Uterus (tissue), 4 donors: ENCODE data around the gene EMP3. TPM values are rescaled to one million over a fixed set of nuclear protein-coding genes. Genes with fewer than 3 reads are reported as not detected.

Source experiments
- DNase-seq, 2 donors: peaks; one replicate each; pipeline ENCODE4 v3.0.0-alpha.2; 2019 to 2020
- H3K27ac ChIP-seq, 2 donors: fragments of 200-600 bp; sonication (generic); 1 replicate in 1 of 2; 2 replicates in 1 of 2; pipeline ENCODE4 v1.5.1; 2016 to 2018
- H3K27me3 ChIP-seq, 2 donors: fragments of 200-600 bp; sonication (generic); one replicate each; pipeline ENCODE4 v1.5.1; 2018 to 2019; ENCODE audit warnings: control low read depth in 1 of 2
- H3K36me3 ChIP-seq, 2 donors: fragments of 200-600 bp; sonication (generic); one replicate each; pipeline ENCODE4 v1.5.1; 2019; ENCODE audit warnings: control low read depth in 1 of 2
- H3K4me1 ChIP-seq, 2 donors: fragments of 200-600 bp; sonication (generic); one replicate each; pipeline ENCODE4 v1.5.1; 2018 to 2019; ENCODE audit warnings: control low read depth in 1 of 2
- H3K4me3 ChIP-seq, 2 donors: fragments of 200-600 bp; sonication (generic); 1 replicate in 1 of 2; 2 replicates in 1 of 2; pipeline ENCODE4 v1.5.1; 2018 to 2019; ENCODE audit warnings: mild to moderate bottlenecking in 1 of 2
- H3K9me3 ChIP-seq, 2 donors: fragments of 200-600 bp; sonication (generic); one replicate each; pipeline ENCODE4 v1.5.1; 2019; ENCODE audit warnings: control low read depth in 1 of 2
- POLR2A ChIP-seq, 2 donors: fragments of 450-650 bp; IDR thresholded peaks; one replicate each; pipeline ENCODE4 v1.6.1; 2016; ENCODE audit warnings: antibody characterized with exemption in 2 of 2, mild to moderate bottlenecking in 1 of 2, moderate library complexity in 1 of 2
- intact Hi-C: fragments of 100-400 bp; cut with DNase I; formaldehyde crosslinking; loops from one replicate; pipeline ENCODE4 v1.15.1; 2023; ENCODE audit warnings: low total_unique reads
- total RNA-seq, 4 donors: library from RNA; depleted of rRNA in 3 of 4; stranded (reverse); fragments of >200 nt in 3 of 4; gene quantifications; one replicate each; pipeline versions ENCODE4 v1.1.0 to v1.2.4, GENCODE V29; 2014 to 2023
- TF ChIP-seq, protein P1 (sequence below), 4 experiments: fragments of 200-600 bp in 2 of 4; fragments of 450-650 bp in 2 of 4; sonication (generic) in 2 of 4; IDR thresholded peaks; one replicate each; pipeline ENCODE4 v1.5.1; 2016 to 2019; ENCODE audit warnings: antibody characterized with exemption in 4 of 4, mild to moderate bottlenecking in 2 of 4, moderate library complexity in 1 of 4
- donor health status: DM: yes; HTN: yes; CAD: no.

EMP3 gene
- total RNA-seq, 4 donors from 2014 or later = 23.8 to 147 (median 45.2) TPM

GRCh38 chr19:48378194-48378570 is 52.8 kb downstream of the EMP3 start:
- no peak overlapping the region for H3K27ac ChIP-seq
- H3K4me1 ChIP-seq = no peaks in the 10 kb centered on the region
- no peaks in the 10 kb centered on the region for H3K9me3 ChIP-seq
- H3K27me3 ChIP-seq = no peaks in the 10 kb centered on the region
- intact Hi-C loops = no loop called here
- H3K4me3 ChIP-seq = no peak overlapping the region
- no peak for DNase-seq
- TF ChIP-seq, protein P1, sequence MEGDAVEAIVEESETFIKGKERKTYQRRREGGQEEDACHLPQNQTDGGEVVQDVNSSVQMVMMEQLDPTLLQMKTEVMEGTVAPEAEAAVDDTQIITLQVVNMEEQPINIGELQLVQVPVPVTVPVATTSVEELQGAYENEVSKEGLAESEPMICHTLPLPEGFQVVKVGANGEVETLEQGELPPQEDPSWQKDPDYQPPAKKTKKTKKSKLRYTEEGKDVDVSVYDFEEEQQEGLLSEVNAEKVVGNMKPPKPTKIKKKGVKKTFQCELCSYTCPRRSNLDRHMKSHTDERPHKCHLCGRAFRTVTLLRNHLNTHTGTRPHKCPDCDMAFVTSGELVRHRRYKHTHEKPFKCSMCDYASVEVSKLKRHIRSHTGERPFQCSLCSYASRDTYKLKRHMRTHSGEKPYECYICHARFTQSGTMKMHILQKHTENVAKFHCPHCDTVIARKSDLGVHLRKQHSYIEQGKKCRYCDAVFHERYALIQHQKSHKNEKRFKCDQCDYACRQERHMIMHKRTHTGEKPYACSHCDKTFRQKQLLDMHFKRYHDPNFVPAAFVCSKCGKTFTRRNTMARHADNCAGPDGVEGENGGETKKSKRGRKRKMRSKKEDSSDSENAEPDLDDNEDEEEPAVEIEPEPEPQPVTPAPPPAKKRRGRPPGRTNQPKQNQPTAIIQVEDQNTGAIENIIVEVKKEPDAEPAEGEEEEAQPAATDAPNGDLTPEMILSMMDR (IDR thresholded peaks at IDR 0.05) = no peak
- no peak for TF ChIP-seq POLR2A (IDR thresholded peaks at IDR 0.05)
- H3K36me3 ChIP-seq = no peaks in the 10 kb centered on the region

DNA sequence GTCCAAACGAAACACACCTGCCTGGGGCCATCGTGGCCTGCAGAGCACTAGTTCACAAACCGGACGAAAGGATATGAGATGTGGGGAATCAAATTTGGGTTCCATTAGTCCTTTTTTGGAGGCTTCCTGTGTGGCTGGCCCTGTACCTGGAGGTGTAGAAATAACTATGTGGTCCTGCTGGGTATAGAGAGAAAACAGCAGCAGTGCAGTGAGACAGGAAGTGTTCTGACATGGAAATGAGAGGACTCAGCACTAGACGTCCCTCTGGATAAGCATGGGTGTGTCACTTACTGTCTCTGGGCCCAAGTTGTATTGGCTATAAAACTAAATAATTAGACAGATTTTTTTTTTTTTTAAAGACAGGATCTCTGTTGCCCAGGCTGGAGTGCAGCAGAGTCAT is 53.7 kb downstream of the EMP3 start:
- TF ChIP-seq POLR2A (IDR thresholded peaks at IDR 0.05) = no peak
- TF ChIP-seq, protein P1 (IDR thresholded peaks at IDR 0.05) = no peak
- Histone ChIP-seq H3K4me1 (no peaks in the 10 kb centered on the region), H3K4me3 (no peak overlapping the region), H3K9me3 (no peaks in the 10 kb centered on the region), H3K36me3 (no peaks in the 10 kb centered on the region), H3K27ac (no peak overlapping the region), H3K27me3 (no peaks in the 10 kb centered on the region)
- DNase-seq = no peak
- intact Hi-C loops = no loop called here

Other genes starting within 250 kb of the EMP3 start
- gene PLA2G4C, start 214.7 kb upstream of the EMP3 start, total RNA-seq = 10 to 100 TPM in 1 of 4 donors, 1 to 10 TPM in 3; 2.1 to 15.6 (median 5.3) TPM
- gene LIG1, start 155.2 kb upstream of the EMP3 start, total RNA-seq = 10 to 100 TPM in 3 of 4 donors, 1 to 10 TPM in 1; 5.9 to 96.1 (median 28.1) TPM
- gene ZSWIM9, start 154.9 kb upstream of the EMP3 start, total RNA-seq = 10 to 100 TPM in 1 of 4 donors, 1 to 10 TPM in 2, under 1 TPM in 1; 0.59 to 13.2 (median 4.2) TPM
- 10 to 100 TPM; 18.8 to 80.2 (median 53.0) TPM for gene CARD8, start 69.6 kb upstream of the EMP3 start, total RNA-seq
- gene ZNF114, start 55.5 kb upstream of the EMP3 start, total RNA-seq = 10 to 100 TPM in 1 of 4 donors, 1 to 10 TPM in 1, under 1 TPM in 1, not detected in 1; under 0.01 to 15.3 (median 2.0) TPM
- 1 to 10 TPM in 3 of 4 donors, under 1 TPM in 1; 0.88 to 6.7 (median 5.8) TPM for gene TMEM143, start 38.4 kb downstream of the EMP3 start, total RNA-seq
- gene SYNGR4, start 38.8 kb downstream of the EMP3 start, total RNA-seq = not detected
- gene KDELR1, start 66.0 kb downstream of the EMP3 start, total RNA-seq = 100 to 1,000 TPM in 2 of 4 donors, 10 to 100 TPM in 2; 58.5 to 137 (median 89.3) TPM
- gene GRIN2D, start 68.1 kb downstream of the EMP3 start, total RNA-seq = 1 to 10 TPM in 1 of 4 donors, under 1 TPM in 2, not detected in 1; under 0.01 to 2.4 (median 0.21) TPM
- 10 to 100 TPM in 2 of 4 donors, 1 to 10 TPM in 2; 7.7 to 33.8 (median 21.3) TPM for gene GRWD1, start 120.4 kb downstream of the EMP3 start, total RNA-seq
- gene KCNJ14, start 130.0 kb downstream of the EMP3 start, total RNA-seq = 1 to 10 TPM in 2 of 4 donors, under 1 TPM in 1, not detected in 1; 0.29 to 2.2 (median 1.2) TPM
- 10 to 100 TPM in 3 of 4 donors, 1 to 10 TPM in 1; 7.2 to 70.3 (median 36.5) TPM for gene CYTH2, start 143.8 kb downstream of the EMP3 start, total RNA-seq
- under 1 TPM in 2 of 4 donors, not detected in 2; 0.28 to 0.52 TPM for gene LMTK3, start 186.3 kb downstream of the EMP3 start, total RNA-seq
- under 1 TPM in 1 of 4 donors, not detected in 3; 0.41 TPM for gene SULT2B1, start 226.6 kb downstream of the EMP3 start, total RNA-seq